NOMO-1 treated with dmso at 0.1 percent for 144 hours (cell line): ENCODE measurements around the gene FPGT.
"Not testable (repeated sequence)": the region's sequence is repeated elsewhere in the genome, so short reads cannot be mapped to it uniquely, and the experiment has no call there.

ENCODE experiments used
- DNase-seq: peaks from one replicate; lab custom pipeline; 2025; ENCODE audit not compliant: unreplicated experiment; lab: John Stamatoyannopoulos, UW

The FPGT gene

DNA sequence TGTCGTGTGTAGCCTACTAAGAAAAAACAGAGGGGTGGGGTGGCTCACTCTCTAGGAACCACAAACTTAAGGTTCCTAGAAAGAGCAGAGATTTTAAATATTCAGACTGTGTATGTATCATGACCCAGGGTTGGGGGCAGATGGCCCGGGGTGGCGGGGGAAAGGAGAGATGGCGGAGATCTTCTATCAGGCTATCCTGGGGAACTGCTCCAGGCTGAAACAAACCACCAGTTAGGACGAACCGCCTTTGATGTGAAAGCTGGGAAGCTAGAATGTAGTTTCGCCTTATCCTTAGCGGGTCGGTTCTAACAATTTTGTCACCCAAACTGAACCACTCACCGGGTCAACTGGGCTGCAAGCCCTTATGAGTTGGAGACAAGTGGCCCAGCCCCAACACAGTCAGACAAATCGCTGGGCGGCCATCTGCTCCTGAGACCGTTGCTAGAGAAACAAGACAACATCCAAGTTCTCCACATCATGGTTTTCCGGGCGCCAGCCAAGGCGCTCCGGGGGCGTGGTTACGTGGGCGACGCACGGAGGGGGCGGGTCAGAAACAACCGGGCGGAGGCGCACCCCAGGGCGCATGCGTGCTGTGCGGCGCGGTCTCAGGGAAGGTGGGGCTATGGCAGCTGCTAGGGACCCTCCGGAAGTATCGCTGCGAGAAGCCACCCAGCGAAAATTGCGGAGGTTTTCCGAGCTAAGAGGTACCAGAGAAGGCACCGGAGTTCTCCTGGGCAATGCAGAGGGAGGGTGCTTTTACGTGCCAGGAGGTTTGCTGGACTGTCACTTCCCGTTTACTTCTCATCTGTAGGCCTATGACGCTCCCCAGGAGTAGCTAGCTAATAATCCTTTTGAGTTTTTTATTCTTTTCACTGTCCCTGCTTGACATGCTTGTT, at the start of gene FPGT, which contains the start of gene LRRIQ3:
Gene FPGT (plus strand): TSS at position 586 of the 896 bp plus-strand sequence. CDS start 37 bp downstream, at position 623.
Gene LRRIQ3 (minus strand): TSS at position 520 of the 896 bp plus-strand sequence. CDS start 14,492 bp downstream, outside the sequence.
- peak; percentile 89 for DNase-seq

DNA sequence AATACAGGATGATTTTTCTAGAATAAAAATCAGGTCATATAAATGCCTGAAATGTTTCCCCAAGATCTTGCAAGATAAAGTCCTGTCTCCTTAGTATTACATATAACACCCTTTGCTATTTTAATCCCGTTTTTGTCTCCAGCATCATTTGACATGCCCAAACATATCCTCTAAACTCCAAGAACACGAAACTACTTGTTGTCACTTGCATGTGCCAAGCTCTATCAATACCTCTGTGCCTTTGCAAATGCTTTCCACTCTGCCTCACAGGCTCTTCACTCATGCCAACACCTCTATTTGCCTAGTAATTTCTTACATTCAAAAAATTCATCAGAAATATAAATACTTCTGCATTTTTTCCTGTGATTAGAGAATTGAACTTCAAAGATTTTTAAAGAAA, 38.0 kb upstream of the FPGT start:
- no peak for DNase-seq

DNA sequence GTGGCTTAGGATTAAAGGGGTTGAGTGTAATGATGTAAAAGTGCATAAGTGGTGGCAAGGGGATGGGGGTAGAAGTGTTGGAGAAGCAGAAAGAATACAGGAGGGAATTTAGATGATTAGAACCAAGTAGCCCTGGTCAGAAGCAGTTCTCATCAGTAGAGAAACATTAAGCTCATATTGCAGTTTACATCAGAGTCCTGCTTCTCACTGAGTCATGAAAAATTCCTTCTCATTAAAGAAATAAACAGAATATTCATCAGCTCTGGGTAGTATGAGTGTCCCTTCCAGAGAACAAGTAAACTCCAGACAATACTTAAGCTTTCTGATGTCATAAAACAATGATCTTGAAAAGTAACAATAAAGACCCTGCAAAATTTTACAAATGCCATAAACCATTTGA, 36.5 kb upstream of the FPGT start:
- DNase-seq, result no peak

DNA sequence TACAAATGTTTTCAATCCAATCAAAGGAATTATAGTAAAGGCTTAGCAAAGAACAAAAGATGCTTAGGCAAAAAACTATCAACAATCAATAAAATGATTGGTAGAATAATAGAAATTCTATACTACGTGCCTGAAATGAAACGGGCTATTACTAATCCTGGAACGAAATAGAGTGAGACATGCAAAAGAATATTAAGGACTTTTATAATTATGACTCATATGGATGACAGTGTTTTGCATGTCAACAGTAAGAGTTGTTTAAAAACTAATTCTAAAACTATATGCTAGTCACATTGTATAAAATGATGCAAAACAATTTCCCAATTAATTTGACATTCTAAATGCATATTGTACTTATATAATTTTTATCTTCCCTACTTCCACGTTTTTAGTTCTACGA, 35.7 kb upstream of the FPGT start:
- DNase-seq, result no peak

DNA sequence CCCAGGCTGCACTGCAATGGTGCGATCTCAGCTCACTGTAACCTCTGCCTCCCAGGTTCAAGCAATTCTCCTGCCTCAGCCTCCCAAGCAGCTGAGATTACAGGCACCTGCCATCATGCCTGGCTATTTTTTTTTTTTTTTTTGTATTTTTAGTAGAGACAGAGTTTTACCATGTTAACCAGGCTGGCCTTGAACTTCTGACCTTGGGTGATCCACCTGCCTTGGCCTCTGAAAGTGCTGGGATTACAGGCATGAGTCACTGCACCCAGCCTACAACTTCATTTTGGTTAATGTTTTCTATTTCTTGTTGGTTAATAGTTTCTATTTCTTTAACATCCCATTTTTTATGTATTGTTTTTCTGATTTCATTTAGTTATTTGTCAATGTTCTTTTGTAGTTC, 23.6 kb upstream of the FPGT start:
- not testable (repeated sequence) for DNase-seq

DNA sequence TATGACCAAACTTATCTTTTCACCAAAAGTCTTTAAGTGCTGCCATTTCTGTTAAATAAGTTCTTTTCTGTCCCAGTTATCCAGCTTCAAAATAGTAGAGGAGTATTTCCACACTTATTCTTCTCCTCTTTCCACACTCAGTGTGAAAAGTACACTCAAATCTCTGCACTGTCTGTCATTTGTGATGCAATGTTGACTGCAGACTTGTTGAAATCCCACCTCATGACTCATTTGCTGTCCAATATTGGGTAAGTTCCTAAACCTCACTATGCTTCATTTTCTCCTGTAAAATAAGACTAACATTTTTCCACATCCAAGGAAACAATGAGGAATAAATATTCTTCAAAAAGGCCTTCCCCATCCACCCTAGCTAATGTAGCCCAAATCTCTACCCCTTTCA, 17.6 kb upstream of the FPGT start:
- DNase-seq, result no peak

DNA sequence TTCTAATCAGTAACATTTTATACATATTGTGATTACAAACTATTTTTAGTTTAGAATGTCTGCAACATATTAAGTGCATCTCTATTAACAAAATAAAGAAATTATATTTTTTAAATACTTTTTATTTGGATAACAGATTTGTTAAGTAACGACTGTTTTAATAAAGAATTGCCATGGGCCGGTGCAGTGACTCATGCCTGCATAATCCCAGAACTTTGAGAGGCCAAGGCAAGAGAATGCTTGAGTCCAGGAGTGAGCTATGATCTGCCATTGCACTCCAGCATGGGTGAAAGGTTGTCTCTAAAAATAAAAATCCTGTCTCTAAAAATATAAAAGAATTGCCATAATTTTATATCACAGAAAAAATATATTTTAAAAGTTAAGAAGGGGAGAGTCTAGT, 4.1 kb upstream of the FPGT start:
- DNase-seq, result no peak

DNA sequence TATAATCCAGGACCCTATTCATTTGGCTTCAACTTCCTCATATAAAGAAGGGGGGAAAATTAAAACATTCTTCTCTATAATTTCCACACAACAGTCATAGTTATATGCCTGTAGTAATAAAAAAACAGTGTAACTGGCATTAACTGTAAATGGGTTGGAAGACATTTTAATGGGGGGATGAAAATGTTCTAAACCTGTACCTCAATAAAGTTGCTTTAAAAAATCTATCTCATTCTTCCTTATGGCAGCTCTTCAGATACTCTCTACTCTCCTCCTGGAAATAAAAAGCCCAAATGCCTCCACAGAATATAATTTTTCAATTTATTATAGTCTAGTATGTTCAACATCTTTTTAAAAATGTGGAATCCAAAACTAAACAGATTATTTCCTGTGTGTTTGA, 2.7 kb upstream of the FPGT start:
- no peak for DNase-seq

DNA sequence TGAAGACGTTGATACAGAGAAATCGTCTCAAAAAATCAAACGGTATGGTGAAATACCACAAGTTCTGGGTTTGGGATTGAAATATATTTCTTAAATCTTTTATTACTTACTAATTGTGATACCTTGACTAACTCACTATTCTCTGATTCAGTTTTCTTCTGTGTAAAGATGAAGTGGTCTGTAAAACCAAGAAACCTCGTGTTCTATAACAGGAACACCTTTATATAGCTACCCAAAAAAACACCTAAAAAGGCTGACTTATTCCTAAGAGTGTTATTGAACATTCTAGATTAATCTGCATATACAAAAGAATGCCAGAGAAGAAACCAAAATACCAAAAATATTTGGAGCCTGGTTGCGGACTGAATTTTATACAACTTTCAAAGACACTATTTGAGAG, 787 bp upstream of the FPGT start:
- no peak for DNase-seq

- peak; percentile 14 for DNase-seq
Measured at GRCh38 chr1:74199504-74199903, 1.5 kb downstream of the FPGT start.

DNA sequence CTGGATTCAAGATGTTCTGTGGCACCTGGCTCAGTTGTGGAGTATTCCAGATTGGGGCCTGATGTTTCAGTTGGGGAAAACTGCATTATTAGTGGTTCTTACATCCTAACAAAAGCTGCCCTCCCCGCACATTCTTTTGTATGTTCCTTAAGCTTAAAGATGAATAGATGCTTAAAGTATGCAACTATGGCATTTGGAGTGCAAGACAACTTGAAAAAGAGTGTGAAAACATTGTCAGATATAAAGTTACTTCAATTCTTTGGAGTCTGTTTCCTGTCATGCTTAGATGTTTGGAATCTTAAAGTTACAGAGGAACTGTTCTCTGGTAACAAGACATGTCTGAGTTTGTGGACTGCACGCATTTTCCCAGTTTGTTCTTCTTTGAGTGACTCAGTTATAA, 7.2 kb downstream of the FPGT start:
- DNase-seq, result no peak

- no peak for DNase-seq
Measured at GRCh38 chr1:74215229-74215628, 17.2 kb downstream of the FPGT start.

DNA sequence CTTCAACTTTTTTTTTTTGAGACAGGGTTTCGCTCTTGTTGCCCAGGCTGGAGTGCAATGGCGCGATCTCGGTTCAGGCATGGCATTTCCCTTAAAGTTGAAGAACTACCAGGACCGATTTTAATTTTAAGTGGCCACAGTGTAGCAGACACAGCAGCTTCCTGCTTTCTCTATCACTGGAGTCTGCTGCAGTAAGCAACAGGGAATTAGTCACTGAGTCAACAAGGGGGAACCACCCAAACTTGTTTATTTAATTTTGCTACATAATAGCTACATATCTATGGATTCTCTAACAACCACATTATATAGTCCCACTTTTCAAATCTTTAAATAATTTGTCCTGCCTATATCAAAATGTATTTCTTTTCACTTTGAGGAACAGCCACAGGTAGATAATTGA, 24.7 kb downstream of the FPGT start:
- no peak for DNase-seq

DNA sequence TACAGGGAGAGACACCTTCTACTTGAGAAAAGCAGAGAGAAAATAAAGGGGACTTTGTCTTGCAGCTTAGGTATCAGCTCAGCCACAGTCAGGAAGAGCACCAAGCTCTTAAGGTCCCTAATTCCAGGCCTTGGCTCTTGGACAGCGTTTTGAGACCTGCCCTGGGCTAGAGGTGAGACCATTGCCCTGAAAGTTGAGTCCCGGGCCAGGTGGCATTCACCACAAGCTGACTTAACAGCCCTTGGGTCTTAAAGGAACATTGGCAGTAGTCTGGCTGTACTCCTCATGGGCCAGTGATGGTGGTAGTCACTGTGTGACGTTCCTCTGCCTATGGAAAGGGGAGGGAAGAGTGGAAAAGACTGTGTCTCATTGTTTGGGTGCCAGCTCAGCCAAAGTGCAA, 25.4 kb downstream of the FPGT start:
- no peak for DNase-seq

DNA sequence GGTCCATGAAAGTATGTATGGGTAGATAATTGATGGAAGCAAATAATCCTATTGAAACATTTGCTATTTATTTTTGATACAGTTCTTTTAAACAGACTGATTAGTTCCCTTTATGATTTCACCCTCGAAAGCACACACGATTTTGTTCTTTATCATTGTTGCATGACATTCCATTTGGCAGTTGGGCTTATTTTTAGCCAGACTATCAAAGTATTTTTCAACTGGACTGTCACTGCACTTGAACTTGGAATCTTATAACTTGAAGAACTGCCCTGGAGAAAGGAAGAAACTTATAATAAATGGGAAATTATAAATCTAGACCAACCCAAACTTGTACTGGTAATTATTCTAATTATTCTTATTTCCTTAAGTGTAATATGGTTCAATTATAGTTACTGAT, 37.1 kb downstream of the FPGT start, which contains the start of gene TNNI3K:
Gene TNNI3K (plus strand): TSS at position 235 of the 400 bp plus-strand sequence. CDS start 65 bp downstream, at position 300.
- DNase-seq, result no peak

GRCh38 chr1:74236440-74236839, 38.4 kb downstream of the FPGT start:
- DNase-seq, result no peak

DNA sequence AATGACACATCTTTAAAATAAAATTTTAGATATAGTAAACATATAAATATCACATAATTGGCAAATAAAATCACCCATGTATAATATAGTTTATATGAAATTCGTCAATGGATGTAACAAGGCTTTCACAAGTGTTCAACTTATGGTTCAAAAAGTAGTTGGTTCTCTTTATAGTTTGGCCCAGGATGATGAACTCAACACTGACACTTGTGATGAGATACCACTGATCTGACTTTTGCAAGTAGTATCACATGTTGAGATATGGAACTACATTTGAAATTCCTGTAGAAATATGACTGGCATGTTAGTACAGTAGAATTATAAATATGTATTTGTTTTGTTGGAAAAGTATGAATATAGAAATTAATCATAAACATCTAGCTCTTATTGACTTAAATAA, 39.0 kb downstream of the FPGT start:
- no peak for DNase-seq

- DNase-seq, result no peak
Measured at GRCh38 chr1:74237787-74238186, 39.7 kb downstream of the FPGT start.

DNA sequence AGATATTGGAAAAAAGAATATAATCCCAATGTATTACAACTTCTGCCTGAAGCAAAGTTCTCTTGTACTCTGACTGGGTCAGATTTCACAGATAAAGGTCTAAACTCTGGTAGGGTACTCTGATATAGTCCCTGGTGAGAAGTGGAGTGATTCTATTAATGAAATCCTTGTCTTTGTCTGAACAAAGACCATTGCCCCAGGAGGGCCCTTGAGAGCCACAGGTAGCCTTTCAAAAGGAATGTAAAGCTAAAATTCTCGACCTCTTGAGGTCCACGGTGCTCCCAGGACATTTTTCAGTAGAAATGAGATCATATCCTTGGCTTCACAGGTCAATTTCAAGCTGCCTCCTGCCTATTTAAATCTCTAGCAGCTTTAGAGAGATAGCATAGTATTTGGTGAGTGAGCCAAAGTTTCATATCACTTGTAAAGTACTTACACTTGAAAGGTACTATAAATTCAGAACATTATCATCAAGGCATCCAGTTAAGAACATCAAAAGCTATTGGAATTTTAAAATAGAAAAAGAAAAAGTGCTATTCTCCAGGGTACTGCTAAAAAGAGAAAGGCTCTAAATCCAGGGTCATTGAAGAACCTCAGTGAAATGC, 47.2 kb downstream of the FPGT start:
- DNase-seq, result no peak

DNA sequence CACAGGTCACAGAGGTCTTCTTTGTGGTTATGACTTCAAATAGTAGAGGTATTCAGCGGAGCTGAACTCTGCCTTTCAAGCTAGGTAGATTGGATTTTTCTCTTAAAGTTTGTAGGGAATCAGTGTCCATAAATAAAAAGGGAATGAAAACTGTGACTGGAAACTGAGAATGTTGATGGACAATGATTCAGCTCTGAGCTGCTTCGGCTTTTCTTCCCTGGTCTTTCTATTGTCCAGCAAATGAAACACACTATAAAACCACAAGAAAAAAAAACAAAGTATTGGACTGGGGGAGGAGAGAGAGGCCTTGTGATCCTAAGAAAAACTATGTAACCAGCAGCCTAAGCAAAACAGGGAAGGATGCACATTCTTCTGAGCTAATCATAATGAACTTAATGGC, 48.3 kb downstream of the FPGT start:
- DNase-seq, result no peak

DNA sequence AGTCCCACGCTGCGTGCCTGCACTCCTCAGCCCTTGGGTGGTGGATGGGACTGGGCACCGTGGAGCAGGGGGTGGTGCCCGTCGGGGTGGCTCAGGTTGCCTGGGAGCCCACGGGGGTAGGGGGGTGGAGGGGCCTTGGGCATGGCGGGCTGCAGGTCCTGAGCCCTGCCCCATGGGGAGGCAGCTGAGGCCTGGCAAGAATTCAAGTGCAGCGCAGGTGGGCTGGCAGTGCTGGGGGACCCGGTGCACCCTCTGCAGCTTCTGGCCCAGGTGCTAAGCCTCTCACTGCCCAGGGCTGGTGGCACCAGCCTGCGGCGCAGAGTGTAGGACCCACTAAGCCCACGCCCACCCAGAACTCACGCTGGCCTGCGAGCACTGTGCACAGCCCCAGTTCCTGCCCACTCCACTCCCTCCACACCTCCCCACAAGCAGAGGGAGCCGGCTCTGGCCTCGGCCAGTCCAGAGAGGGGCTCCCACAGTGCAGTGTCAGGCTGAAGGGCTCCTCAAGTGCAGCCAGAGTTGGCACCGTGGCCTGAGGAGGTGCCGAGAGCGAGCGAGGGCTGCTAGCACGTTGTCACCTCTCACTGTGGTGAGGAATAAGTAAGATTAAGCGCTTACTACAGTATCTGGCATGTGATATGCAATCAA, 50.0 kb downstream of the FPGT start:
- DNase-seq, result no peak
